IMR-90 (cell line): ENCODE data around the gene PBXIP1.
A peak's percentile ranks its signal among the peaks of the same experiment; 100 is the strongest.

Source experiments
- BHLHE40 ChIP-seq: fragments of 150-350 bp; IDR thresholded peaks from 2 replicates; pipeline ENCODE4 v1.6.1; 2016; ENCODE audit warnings: mild to moderate bottlenecking, low read depth, low read length
- CEBPB ChIP-seq: IDR thresholded peaks from 2 replicates; pipeline ENCODE4 v1.6.1; 2012; ENCODE audit warnings: low read depth, low read length, improper control_type of control experiment
- CHD1 ChIP-seq: IDR thresholded peaks from 2 replicates; pipeline ENCODE4 v1.6.1; 2012; ENCODE audit warnings: low read depth, low read length, improper control_type of control experiment
- FOS ChIP-seq: fragments of 150-350 bp; IDR thresholded peaks from 2 replicates; pipeline ENCODE4 v1.6.1; 2016; ENCODE audit warnings: low read depth, low read length
- MAFK ChIP-seq: IDR thresholded peaks from 2 replicates; pipeline ENCODE4 v1.6.1; 2012; ENCODE audit warnings: low read depth, low read length, improper control_type of control experiment
- MXI1 ChIP-seq: IDR thresholded peaks from 2 replicates; pipeline ENCODE4 v1.6.1; 2012; ENCODE audit warnings: low read depth, mild to moderate bottlenecking, low read length, moderate library complexity, borderline replicate concordance
- NFE2L2 ChIP-seq: fragments of 150-350 bp; IDR thresholded peaks from 2 replicates; pipeline ENCODE4 v1.6.1; 2016; ENCODE audit warnings: low read depth, mild to moderate bottlenecking, low read length
- POLR2A ChIP-seq: IDR thresholded peaks from 2 replicates; pipeline ENCODE4 v1.6.1; 2012; ENCODE audit warnings: mild to moderate bottlenecking, low read depth, low read length
- RAD21 ChIP-seq: IDR thresholded peaks from 2 replicates; pipeline ENCODE4 v1.6.1; 2012; ENCODE audit warnings: low read length, improper control_type of control experiment
- RFX5 ChIP-seq: IDR thresholded peaks from 2 replicates; pipeline ENCODE4 v1.8.0; 2012; ENCODE audit warnings: low read depth, mild to moderate bottlenecking, low read length, moderate library complexity
- TF ChIP-seq, protein P1 (sequence below): conservative IDR thresholded peaks from 2 replicates; pipeline ENCODE4 v1.5.1; 2012; ENCODE audit warnings: mild to moderate bottlenecking, low read depth, low read length, improper control_type of control experiment
- TF ChIP-seq, protein P2 (sequence below): fragments of 150-350 bp; IDR thresholded peaks from 2 replicates; pipeline ENCODE4 v1.6.1; 2016; ENCODE audit warnings: low read depth, mild to moderate bottlenecking, low read length, moderate library complexity, borderline replicate concordance
- TF ChIP-seq, protein P3 (sequence below): fragments of 150-350 bp; IDR thresholded peaks from 2 replicates; pipeline ENCODE4 v1.6.1; 2017; ENCODE audit warnings: mild to moderate bottlenecking, antibody characterized with exemption, low read length, low read depth

DNA sequence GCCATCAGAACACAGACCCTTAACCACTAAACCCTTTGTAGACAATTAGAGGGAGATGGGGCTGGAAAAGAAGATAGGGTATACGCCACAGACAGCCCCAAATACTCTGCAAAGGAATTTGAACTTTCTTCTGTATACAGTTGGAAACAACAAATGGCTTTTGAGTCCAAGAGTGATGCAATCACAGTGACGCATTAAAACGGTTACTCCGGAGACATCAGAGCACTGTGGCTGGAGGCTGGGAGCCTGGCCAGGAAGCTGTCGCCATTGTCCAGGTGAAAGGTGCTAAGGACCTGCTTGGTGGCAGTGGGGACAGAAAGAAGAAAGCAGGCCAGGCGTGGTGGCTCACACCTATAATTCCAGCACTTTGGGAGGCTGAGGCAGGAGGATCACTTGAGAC, 31.4 kb upstream of the PBXIP1 start:
- TF ChIP-seq, protein P1, sequence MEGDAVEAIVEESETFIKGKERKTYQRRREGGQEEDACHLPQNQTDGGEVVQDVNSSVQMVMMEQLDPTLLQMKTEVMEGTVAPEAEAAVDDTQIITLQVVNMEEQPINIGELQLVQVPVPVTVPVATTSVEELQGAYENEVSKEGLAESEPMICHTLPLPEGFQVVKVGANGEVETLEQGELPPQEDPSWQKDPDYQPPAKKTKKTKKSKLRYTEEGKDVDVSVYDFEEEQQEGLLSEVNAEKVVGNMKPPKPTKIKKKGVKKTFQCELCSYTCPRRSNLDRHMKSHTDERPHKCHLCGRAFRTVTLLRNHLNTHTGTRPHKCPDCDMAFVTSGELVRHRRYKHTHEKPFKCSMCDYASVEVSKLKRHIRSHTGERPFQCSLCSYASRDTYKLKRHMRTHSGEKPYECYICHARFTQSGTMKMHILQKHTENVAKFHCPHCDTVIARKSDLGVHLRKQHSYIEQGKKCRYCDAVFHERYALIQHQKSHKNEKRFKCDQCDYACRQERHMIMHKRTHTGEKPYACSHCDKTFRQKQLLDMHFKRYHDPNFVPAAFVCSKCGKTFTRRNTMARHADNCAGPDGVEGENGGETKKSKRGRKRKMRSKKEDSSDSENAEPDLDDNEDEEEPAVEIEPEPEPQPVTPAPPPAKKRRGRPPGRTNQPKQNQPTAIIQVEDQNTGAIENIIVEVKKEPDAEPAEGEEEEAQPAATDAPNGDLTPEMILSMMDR, result no peak
- no peak for TF ChIP-seq POLR2A
- no peak for TF ChIP-seq RFX5
- TF ChIP-seq MAFK, result no peak
- no peak for TF ChIP-seq RAD21
- peak; percentile 75 for TF ChIP-seq CEBPB
- TF ChIP-seq, protein P2, sequence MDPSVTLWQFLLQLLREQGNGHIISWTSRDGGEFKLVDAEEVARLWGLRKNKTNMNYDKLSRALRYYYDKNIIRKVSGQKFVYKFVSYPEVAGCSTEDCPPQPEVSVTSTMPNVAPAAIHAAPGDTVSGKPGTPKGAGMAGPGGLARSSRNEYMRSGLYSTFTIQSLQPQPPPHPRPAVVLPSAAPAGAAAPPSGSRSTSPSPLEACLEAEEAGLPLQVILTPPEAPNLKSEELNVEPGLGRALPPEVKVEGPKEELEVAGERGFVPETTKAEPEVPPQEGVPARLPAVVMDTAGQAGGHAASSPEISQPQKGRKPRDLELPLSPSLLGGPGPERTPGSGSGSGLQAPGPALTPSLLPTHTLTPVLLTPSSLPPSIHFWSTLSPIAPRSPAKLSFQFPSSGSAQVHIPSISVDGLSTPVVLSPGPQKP, result no peak
- no peak for TF ChIP-seq MXI1
- TF ChIP-seq FOS, result no peak
- TF ChIP-seq CHD1, result no peak
- TF ChIP-seq NFE2L2, result no peak
- TF ChIP-seq BHLHE40, result no peak
- TF ChIP-seq, protein P3, sequence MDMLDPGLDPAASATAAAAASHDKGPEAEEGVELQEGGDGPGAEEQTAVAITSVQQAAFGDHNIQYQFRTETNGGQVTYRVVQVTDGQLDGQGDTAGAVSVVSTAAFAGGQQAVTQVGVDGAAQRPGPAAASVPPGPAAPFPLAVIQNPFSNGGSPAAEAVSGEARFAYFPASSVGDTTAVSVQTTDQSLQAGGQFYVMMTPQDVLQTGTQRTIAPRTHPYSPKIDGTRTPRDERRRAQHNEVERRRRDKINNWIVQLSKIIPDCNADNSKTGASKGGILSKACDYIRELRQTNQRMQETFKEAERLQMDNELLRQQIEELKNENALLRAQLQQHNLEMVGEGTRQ, result no peak
